IPS-18a (cell line): ENCODE data around the gene RNF103.

Source experiments
- H3K27ac ChIP-seq: one replicate; pipeline ENCODE4 v1.5.1; 2013; ENCODE audit warnings: low read length
- H3K27me3 ChIP-seq: one replicate; pipeline ENCODE4 v1.6.1; 2013; ENCODE audit warnings: mild to moderate bottlenecking, low read length; ENCODE audit not compliant: control insufficient read depth, insufficient read depth
- H3K36me3 ChIP-seq: one replicate; pipeline ENCODE4 v1.6.1; 2013; ENCODE audit warnings: low read depth, low read length; ENCODE audit not compliant: control insufficient read depth
- H3K4me1 ChIP-seq: one replicate; pipeline ENCODE4 v1.6.1; 2013; ENCODE audit warnings: low read depth, low read length; ENCODE audit not compliant: control insufficient read depth
- H3K4me3 ChIP-seq: one replicate; pipeline ENCODE4 v1.5.1; 2013; ENCODE audit warnings: low read length
- H3K9ac ChIP-seq: one replicate; pipeline ENCODE4 v1.6.1; 2013; ENCODE audit warnings: mild to moderate bottlenecking, low read length, moderate library complexity
- H3K9me3 ChIP-seq: one replicate; pipeline ENCODE4 v1.6.1; 2013; ENCODE audit warnings: low read depth, low read length; ENCODE audit not compliant: control insufficient read depth

RNF103 gene

GRCh38 chr2:86562485-86562921 is 61.2 kb downstream of the RNF103 start:
- no peaks in the 10 kb centered on the region for H3K36me3 ChIP-seq
- no peaks in the 10 kb centered on the region for H3K9me3 ChIP-seq
- H3K9ac ChIP-seq: peak overlapping the region; percentile 89
- H3K27ac ChIP-seq: peak overlapping the region; percentile 91
- peak overlapping the region; percentile 92 for H3K4me3 ChIP-seq
- H3K4me1 ChIP-seq: peaks cover 4% of the 10 kb centered on the region
- H3K27me3 ChIP-seq: peaks cover 51% of the 10 kb centered on the region

GRCh38 chr2:86557836-86558235 is 65.8 kb downstream of the RNF103 start:
- H3K27me3 ChIP-seq: peaks cover 45% of the 10 kb centered on the region
- no peak overlapping the region for H3K27ac ChIP-seq
- H3K9me3 ChIP-seq: no peaks in the 10 kb centered on the region
- peaks cover 14% of the 10 kb centered on the region for H3K4me1 ChIP-seq
- no peaks in the 10 kb centered on the region for H3K36me3 ChIP-seq
- no peak overlapping the region for H3K9ac ChIP-seq
- H3K4me3 ChIP-seq: no peak overlapping the region

GRCh38 chr2:86556508-86556907 is 67.2 kb downstream of the RNF103 start:
- Histone ChIP-seq H3K27ac (no peak overlapping the region), H3K36me3 (no peaks in the 10 kb centered on the region), H3K4me1 (peaks cover 10% of the 10 kb centered on the region), H3K27me3 (peaks cover 45% of the 10 kb centered on the region), H3K9me3 (no peaks in the 10 kb centered on the region), H3K9ac (no peak overlapping the region), H3K4me3 (no peak overlapping the region)
